Endometrial microvascular endothelial cells (primary cell): ENCODE results near the gene IFT122. TPM values are rescaled to one million over a fixed set of nuclear protein-coding genes. Genes with fewer than 3 reads are reported as not detected.

ENCODE experiments used
- in situ Hi-C: cut with HindIII; loops from 2 replicates; pipeline ENCODE4 v1.10.0; 2017; ENCODE audit warnings: low sequenced_read_pairs, low pct_unique_long_range_greater_than_20kb; ENCODE audit errors: inconsistent ontology term
- total RNA-seq: library from RNA; depleted of rRNA; stranded (reverse); fragments of >200 nt; gene quantifications from one replicate; pipeline ENCODE4 v1.2.3, GENCODE V29; 2015; ENCODE audit errors: inconsistent ontology term

Gene IFT122
- total RNA-seq, 1 donor from 2014 or later = 20.3 TPM

DNA sequence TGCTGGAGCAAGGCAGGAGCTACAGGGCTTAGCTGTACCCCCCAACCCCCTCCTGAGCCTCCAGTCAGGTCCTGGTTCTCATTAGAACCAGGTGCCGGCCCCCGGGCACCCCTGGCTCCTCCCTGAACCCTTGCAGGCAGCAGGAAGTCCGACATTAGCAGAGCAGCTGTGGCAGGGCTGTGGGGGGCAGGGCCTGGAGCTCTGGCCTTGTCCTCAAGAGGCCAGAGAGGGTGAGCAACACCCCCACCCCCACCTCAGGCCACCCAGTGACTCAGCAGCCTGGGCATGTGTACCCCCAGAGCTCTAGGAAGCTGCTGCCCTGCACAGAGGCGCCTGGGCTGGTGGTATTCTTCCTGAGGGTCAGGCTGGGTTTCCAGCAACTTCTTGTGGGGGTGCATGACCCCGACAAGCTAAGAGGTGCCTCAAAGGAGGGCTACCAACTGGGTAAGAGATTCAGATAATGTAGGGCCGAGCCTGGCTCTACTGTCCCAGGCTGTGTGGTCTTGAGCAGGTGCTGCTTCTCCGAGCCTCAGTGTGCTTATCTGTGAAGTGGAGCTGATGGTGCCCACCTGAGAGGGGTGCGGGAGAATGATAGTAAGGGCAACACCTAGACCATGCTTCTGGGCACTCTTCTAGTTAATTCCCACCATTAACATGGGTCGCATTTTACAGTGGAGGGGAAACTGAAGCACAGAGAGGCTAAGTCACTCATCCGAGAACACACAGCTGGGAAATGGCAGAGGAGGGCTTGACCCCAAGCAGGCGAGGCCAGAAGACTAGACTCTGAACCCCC is 118.9 kb downstream of the IFT122 start:
- in situ Hi-C loops = no loop called here

DNA sequence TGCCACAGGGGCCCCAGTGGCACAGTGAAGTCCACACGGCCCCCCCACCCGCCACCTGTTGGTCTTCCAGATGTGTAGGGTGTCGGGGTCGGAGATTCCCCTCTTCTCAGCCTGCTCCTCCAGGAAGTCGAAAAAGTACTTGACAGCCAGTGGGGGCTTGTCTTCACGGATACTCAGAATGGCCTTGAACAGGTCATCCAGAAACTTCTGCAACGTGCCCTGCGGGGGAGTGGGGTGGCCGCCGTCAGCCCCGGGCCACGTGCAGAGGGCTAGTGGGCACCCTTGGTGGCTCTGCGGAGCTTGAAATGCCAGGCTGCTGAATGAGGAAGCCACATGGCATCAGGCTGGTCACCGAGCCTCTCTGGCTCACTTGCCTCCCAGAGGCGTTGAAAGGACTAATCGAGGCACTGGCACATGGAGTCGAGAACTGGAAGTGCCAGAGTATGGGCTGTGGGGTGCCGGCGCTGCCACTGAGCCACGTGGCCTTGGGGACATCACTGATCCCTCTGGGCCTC is 119.6 kb downstream of the IFT122 start:
- in situ Hi-C loops = no loop called here

DNA sequence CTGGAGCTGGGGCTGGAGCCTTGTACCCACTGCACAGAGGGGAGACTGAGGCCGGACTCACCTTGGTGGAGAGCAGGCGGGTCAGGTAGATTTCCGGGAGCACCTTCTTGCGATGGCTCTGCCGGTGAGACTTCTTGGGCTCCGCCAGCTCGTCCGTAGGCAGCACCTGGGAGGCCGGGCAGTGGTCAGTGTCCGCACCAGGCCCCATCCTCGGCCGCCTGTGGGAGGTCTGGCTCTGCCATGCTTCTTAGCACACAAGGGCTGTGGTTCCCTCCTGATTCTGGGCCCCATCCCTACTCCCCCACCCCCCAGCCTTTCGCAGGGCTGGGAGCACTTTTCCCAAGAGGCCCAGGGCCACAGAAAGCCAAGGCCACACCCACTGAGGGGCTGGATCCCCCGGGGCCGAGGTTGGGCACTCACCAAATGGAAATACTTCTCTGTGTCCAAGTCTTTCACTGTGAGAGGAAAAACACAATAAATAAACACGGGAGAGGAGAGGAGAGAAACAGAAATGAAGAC is 120.3 kb downstream of the IFT122 start:
- in situ Hi-C loops = no loop called here

DNA sequence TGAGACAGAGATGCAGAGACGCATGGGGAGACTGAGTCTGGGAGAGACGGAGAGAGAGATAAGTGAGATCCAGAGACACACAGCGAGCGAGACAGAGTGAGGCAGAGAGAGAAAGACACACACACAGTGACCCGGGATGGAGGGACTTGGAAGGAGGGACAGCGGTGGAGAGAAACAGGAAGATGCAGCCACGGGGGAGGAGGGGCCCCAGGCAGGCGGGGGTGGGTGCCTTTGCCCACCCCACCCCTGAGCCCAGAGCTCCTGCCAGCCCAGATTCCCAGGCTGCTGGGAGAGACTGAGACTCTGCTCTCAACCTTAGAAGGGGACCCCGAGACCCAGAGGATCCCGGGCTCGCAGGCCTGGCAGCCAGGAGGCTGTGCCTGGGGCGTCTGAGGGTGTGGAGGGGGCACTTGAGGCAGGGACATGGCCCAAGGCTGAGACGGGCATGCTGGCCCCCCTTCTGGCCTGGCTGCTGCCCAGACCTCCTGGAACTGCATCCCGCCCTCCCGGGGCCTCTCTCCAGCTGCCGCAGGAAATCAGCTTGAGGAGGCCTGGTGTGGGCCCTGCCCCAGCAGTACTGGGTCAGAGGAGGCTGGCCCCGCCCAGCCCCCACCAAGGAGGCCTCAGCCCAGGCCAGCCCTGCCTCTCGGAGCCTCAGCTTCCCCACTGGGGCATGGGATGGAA is 121.0 kb downstream of the IFT122 start:
- in situ Hi-C loops = no loop called here

- in situ Hi-C loops = no loop called here
Measured at GRCh38 chr3:129561619-129562248, 121.7 kb downstream of the IFT122 start.

DNA sequence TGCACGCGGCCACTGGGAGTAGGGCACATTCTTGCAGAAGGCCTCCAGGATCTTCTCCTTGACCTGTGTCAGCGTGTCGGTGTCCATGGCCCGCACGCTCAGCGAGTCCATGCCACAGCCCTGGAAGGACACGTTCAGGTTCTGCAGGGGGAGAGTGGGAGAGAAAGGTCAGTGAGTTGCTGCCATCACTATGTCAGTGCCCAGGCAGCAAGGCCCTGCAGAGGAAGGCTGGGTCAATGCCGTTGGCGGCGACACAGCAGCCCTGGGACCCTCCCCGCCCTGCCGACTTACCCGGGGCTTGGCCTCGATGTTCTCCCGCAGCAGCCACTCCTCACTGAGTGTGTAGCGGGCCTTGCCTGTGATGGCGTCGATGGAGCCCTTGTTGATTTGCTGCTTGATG is 122.8 kb downstream of the IFT122 start:
- in situ Hi-C loops = no loop called here

DNA sequence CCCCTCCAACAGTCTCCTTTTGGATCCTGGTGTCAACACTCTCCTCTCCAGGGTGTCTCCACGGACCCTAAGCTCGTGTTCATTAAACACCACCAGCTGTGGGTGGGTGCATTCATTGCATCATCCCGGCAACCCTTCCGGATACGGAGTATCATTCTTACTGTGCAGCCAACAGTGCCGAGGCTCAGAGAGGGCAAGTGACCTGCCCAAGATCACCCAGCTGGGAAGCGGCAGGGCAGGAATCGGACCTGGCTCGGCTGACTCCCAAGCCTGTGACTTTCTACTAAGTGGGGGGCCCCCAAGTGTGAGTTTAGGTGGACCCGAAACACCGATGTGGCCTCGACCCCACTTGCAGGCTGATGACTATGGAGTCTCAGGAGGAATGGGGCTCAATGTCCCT is 123.3 kb downstream of the IFT122 start:
- in situ Hi-C loops = no loop called here

- in situ Hi-C loops = no loop called here
Measured at GRCh38 chr3:129563850-129564535, 124.0 kb downstream of the IFT122 start.

GRCh38 chr3:129564981-129565644 is 125.1 kb downstream of the IFT122 start:
- in situ Hi-C loops = no loop called here

GRCh38 chr3:129565902-129566301 is 125.9 kb downstream of the IFT122 start:
- in situ Hi-C loops = no loop called here

DNA sequence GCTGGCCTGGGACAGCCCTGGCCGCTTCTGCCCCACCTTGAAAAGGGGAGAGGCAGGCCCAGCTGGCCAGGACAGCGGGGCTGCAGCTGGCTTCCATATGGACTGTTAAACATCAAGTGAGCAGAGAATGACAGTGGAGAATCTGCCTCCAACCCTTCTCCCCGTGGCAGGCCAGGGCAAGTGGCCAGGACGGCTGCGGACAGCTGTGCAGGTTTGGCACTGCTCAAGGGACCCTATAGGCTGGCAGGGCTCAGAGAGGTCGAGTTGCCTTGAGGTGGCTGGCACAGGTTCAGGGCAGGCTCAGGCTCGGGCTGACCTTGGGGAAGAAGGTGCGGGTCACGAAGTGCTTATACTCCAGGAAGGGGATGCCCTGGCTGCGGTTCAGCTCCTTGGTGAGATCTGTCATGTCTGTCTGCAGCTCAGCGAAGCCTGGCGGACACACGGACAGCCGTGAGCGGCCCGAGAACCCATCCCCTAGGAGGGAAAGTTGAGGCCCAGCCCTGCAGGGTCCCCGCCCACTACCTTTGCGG is 127.2 kb downstream of the IFT122 start:
- in situ Hi-C loops = no loop called here

- in situ Hi-C loops = no loop called here
Measured at GRCh38 chr3:129567939-129568338, 127.9 kb downstream of the IFT122 start.

GRCh38 chr3:129569856-129570255 is 129.8 kb downstream of the IFT122 start:
- in situ Hi-C loops = no loop called here

Other genes with a start within 250 kb of the IFT122 start
- 156 TPM for gene COPG1, start 190.6 kb upstream of the IFT122 start, total RNA-seq
- 25.3 TPM for gene HMCES, start 161.4 kb upstream of the IFT122 start, total RNA-seq
- gene EFCAB12, start 11.6 kb upstream of the IFT122 start, total RNA-seq = not detected
- 28.1 TPM for gene MBD4, start 276 bp upstream of the IFT122 start, total RNA-seq
- not detected for gene RHO, start 88.4 kb downstream of the IFT122 start, total RNA-seq
- gene H1-8, start 103.0 kb downstream of the IFT122 start, total RNA-seq = not detected
- gene PLXND1, start 166.5 kb downstream of the IFT122 start, total RNA-seq = 182 TPM